H9 (cell line): ENCODE measurements around the gene MAPK6. TPM values are rescaled to one million over a fixed set of nuclear protein-coding genes. Genes with fewer than 3 reads are reported as not detected.

Experiments
- DNase-seq: peaks from one replicate; pipeline ENCODE4 v3.0.0-alpha.2; 2017
- H2AFZ ChIP-seq: one replicate; pipeline ENCODE4 v1.6.1; 2013; ENCODE audit warnings: mild to moderate bottlenecking, low read length, control low read depth, moderate library complexity
- H2AK5ac ChIP-seq: 2 replicates; pipeline ENCODE4 v1.6.1; 2013; ENCODE audit warnings: low read length, control low read depth, mixed read lengths; ENCODE audit not compliant: insufficient read length
- H2BK120ac ChIP-seq: one replicate; pipeline ENCODE4 v1.6.1; 2013; ENCODE audit warnings: low read depth, mild to moderate bottlenecking, low read length, control low read depth, inconsistent platforms; ENCODE audit not compliant: poor library complexity, severe bottlenecking
- H2BK12ac ChIP-seq: 2 replicates; pipeline ENCODE4 v1.6.1; 2013; ENCODE audit warnings: low read length, control low read depth, mixed read lengths, low read depth; ENCODE audit not compliant: insufficient read length
- H2BK15ac ChIP-seq: 2 replicates; pipeline ENCODE4 v1.6.1; 2013; ENCODE audit warnings: low read depth, low read length, control low read depth
- H2BK20ac ChIP-seq: one replicate; pipeline ENCODE4 v1.6.1; 2013; ENCODE audit warnings: low read depth, mild to moderate bottlenecking, low read length, control low read depth, inconsistent platforms; ENCODE audit not compliant: poor library complexity, severe bottlenecking
- H2BK5ac ChIP-seq: 2 replicates; pipeline ENCODE4 v1.6.1; 2013; ENCODE audit warnings: low read length, control low read depth, mixed read lengths; ENCODE audit not compliant: insufficient read length
- H3K14ac ChIP-seq: 2 replicates; pipeline ENCODE4 v1.6.1; 2013; ENCODE audit warnings: low read length, control low read depth; ENCODE audit not compliant: insufficient read depth
- H3K18ac ChIP-seq: 2 replicates; pipeline ENCODE4 v1.6.1; 2013; ENCODE audit warnings: low read depth, mild to moderate bottlenecking, mixed read lengths, low read length, control low read depth; ENCODE audit not compliant: insufficient read length
- H3K23ac ChIP-seq: 2 replicates; pipeline ENCODE4 v1.6.1; 2013; ENCODE audit warnings: low read length, control low read depth, mixed read lengths, low read depth; ENCODE audit not compliant: insufficient read length
- H3K23me2 ChIP-seq: 2 replicates; pipeline ENCODE4 v1.6.1; 2013; ENCODE audit warnings: low read depth, mild to moderate bottlenecking, mixed read lengths, low read length, control low read depth; ENCODE audit not compliant: insufficient read length, poor library complexity, severe bottlenecking
- H3K27ac ChIP-seq: 2 replicates; pipeline ENCODE4 v1.5.1; 2013; ENCODE audit warnings: low read length, control low read depth, mixed read lengths, low read depth; ENCODE audit not compliant: insufficient read length
- H3K27me3 ChIP-seq: 2 replicates; pipeline ENCODE4 v1.6.1; 2013; ENCODE audit warnings: low read length, control low read depth, inconsistent platforms; ENCODE audit not compliant: insufficient read depth
- H3K4ac ChIP-seq: 2 replicates; pipeline ENCODE4 v1.6.1; 2013; ENCODE audit warnings: low read depth, mild to moderate bottlenecking, control low read depth, inconsistent platforms, low read length, moderate library complexity
- H3K4me1 ChIP-seq: 2 replicates; pipeline ENCODE4 v1.6.1; 2013; ENCODE audit warnings: low read length, control low read depth, inconsistent platforms; ENCODE audit not compliant: insufficient read depth
- H3K4me2 ChIP-seq: 2 replicates; pipeline ENCODE4 v1.6.1; 2013; ENCODE audit warnings: low read length, control low read depth, mixed read lengths; ENCODE audit not compliant: insufficient read length, insufficient read depth
- H3K56ac ChIP-seq: 2 replicates; pipeline ENCODE4 v1.6.1; 2013; ENCODE audit warnings: low read depth, mild to moderate bottlenecking, mixed read lengths, low read length, control low read depth; ENCODE audit not compliant: insufficient read length
- H3K79me1 ChIP-seq: 2 replicates; pipeline ENCODE4 v1.6.1; 2013; ENCODE audit warnings: low read depth, mild to moderate bottlenecking, moderate library complexity, low read length, control low read depth, inconsistent platforms; ENCODE audit not compliant: insufficient read depth, poor library complexity, severe bottlenecking
- H3K79me2 ChIP-seq: 2 replicates; pipeline ENCODE4 v1.6.1; 2013; ENCODE audit warnings: low read length, control low read depth, inconsistent platforms; ENCODE audit not compliant: insufficient read depth
- H3K9ac ChIP-seq: 2 replicates; pipeline ENCODE4 v1.6.1; 2013; ENCODE audit warnings: low read length, control low read depth, mixed read lengths; ENCODE audit not compliant: insufficient read length; ENCODE audit errors: extremely low read depth
- H3K9me3 ChIP-seq: one replicate; pipeline ENCODE4 v1.6.1; 2013; ENCODE audit warnings: low read depth, low read length, inconsistent platforms; ENCODE audit not compliant: control insufficient read depth
- H3T11ph ChIP-seq: one replicate; pipeline ENCODE4 v1.6.1; 2013; ENCODE audit warnings: mild to moderate bottlenecking, low read length, control low read depth, inconsistent platforms
- H4K20me1 ChIP-seq: one replicate; pipeline ENCODE4 v1.6.1; 2013; ENCODE audit not compliant: control insufficient read depth, insufficient read length, insufficient read depth
- H4K5ac ChIP-seq: 2 replicates; pipeline ENCODE4 v1.6.1; 2013; ENCODE audit warnings: low read depth, mild to moderate bottlenecking, mixed read lengths, low read length, control low read depth; ENCODE audit not compliant: insufficient read length
- H4K8ac ChIP-seq: replicated peaks from 2 replicates; pipeline ENCODE4 v1.6.1; 2013; ENCODE audit warnings: low read length, control low read depth, mixed read lengths, low read depth; ENCODE audit not compliant: insufficient read length
- H4K91ac ChIP-seq: 2 replicates; pipeline ENCODE4 v1.6.1; 2013; ENCODE audit warnings: low read depth, mild to moderate bottlenecking, moderate library complexity, mixed read lengths, low read length, control low read depth; ENCODE audit not compliant: insufficient read length
- H3K27ac Mint-ChIP-seq, 3 experiments: 2 replicates in 2 of 3; 3 replicates in 1 of 3; pipeline ENCODE4 v1.8.0; 2020 to 2021; ENCODE audit warnings: mixed read lengths in 3 of 3, mild to moderate bottlenecking in 1 of 3, moderate library complexity in 1 of 3
- H3K27me3 Mint-ChIP-seq: 2 replicates; pipeline ENCODE4 v1.8.0; 2021; ENCODE audit warnings: low read depth, mild to moderate bottlenecking, moderate library complexity, mixed read lengths
- H3K36me3 Mint-ChIP-seq, 3 experiments: 2 replicates in 2 of 3; 3 replicates in 1 of 3; pipeline ENCODE4 v1.8.0; 2020 to 2021; ENCODE audit warnings: low read depth in 3 of 3, mixed read lengths in 3 of 3; ENCODE audit not compliant: insufficient read depth in 1 of 3
- H3K4me1 Mint-ChIP-seq, 2 experiments: 2 replicates each; pipeline ENCODE4 v1.8.0; 2020; ENCODE audit warnings: mixed read lengths in 2 of 2
- H3K4me3 Mint-ChIP-seq, 2 experiments: 2 replicates in 1 of 2; 3 replicates in 1 of 2; pipeline ENCODE4 v1.8.0; 2020 to 2021; ENCODE audit warnings: mild to moderate bottlenecking in 2 of 2, mixed read lengths in 2 of 2, moderate library complexity in 1 of 2
- H3K9me3 Mint-ChIP-seq, 2 experiments: 2 replicates in 1 of 2; 3 replicates in 1 of 2; pipeline ENCODE4 v1.8.0; 2020; ENCODE audit warnings: mild to moderate bottlenecking in 2 of 2, mixed read lengths in 2 of 2, moderate library complexity in 1 of 2
- WGBS: extraction: QIAGEN DNeasy Blood & Tissue Kit; methylation state at CpG from one replicate; pipeline ENCODE4 v1.1.7; 2013; ENCODE audit warnings: missing lambda C conversion rate, low lambda C conversion rate, mixed read lengths; ENCODE audit not compliant: insufficient read length; ENCODE audit errors: extremely low coverage; 5-methylcytosine and 5-hydroxymethylcytosine counted together
- total RNA-seq: library from RNA; stranded (reverse); gene quantifications from 2 replicates; pipeline ENCODE4 v1.2.1, GENCODE V29; 2021
- TF ChIP-seq, protein P1 (sequence below): fragments of 200-600 bp; sonication (generic); conservative IDR thresholded peaks from 3 replicates; pipeline ENCODE4 v1.8.0; 2021; ENCODE audit warnings: antibody characterized with exemption, mild to moderate bottlenecking

MAPK6 gene
- total RNA-seq, 1 experiment from 2014 or later: 88.6 TPM

DNA sequence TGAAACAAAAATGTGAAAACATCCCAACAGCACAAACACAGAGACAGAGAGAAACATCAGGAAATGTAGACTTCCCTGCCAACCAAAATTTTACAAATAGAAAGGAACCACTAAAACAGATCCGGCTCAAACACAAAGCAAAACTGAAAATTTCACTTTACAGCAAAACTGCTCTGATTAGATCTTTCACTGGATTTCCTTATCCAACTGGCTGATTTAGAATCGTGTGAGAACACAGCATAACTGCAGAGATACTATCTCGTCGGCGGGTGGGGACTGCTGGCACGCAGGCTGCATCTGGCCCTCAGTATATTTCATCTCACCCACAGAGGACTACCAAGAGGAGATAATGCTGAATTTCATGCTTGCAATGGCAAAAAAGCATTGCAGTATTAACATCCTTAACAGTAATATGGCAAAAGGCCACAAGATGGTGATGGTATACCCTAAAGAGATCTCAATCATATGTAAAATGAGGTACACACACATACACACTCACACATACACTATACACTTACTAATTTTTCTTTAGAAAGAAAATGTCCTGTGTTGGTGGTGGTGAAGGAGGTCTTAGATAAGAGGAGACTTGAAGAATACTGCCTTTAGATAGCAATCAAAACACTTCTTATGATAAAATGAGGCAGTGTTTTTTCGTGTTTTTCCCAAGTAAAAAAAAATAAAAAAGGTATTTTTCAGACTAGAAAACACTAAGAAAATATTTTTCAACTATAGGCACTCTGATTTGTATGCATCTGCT is 36.8 kb upstream of the MAPK6 start:
- H3K4me1 Mint-ChIP-seq: peaks cover 0 to 4% of the 10 kb centered on the region in 2 experiments; a peak in 2 of 4 replicates
- Histone ChIP-seq H4K5ac (no peak overlapping the region), H3K4ac (no peak overlapping the region), H2AK5ac (no peak overlapping the region), H3K23ac (no peak overlapping the region), H3K4me1 (no peaks in the 10 kb centered on the region), H4K8ac (no peak overlapping the region), H2BK5ac (no peak overlapping the region), H3K79me2 (no peaks in the 10 kb centered on the region), H4K20me1 (no peaks in the 10 kb centered on the region), H3K79me1 (no peaks in the 10 kb centered on the region), H4K91ac (no peak overlapping the region), H3K9ac (no peak overlapping the region), H3K23me2 (no peaks in the 10 kb centered on the region), H2BK12ac (no peak overlapping the region), H3K18ac (no peak overlapping the region), H3K27ac (no peak overlapping the region), H2BK120ac (no peak overlapping the region), H2BK20ac (no peak overlapping the region), H3T11ph (no peak overlapping the region), H3K56ac (no peak overlapping the region), H2BK15ac (no peak overlapping the region), H3K4me2 (no peak overlapping the region), H3K27me3 (no peaks in the 10 kb centered on the region), H2AFZ (no peak overlapping the region), H3K14ac (no peak overlapping the region), H3K9me3 (no peaks in the 10 kb centered on the region)
- H3K36me3 Mint-ChIP-seq: no peaks in the 10 kb centered on the region
- TF ChIP-seq, protein P1, sequence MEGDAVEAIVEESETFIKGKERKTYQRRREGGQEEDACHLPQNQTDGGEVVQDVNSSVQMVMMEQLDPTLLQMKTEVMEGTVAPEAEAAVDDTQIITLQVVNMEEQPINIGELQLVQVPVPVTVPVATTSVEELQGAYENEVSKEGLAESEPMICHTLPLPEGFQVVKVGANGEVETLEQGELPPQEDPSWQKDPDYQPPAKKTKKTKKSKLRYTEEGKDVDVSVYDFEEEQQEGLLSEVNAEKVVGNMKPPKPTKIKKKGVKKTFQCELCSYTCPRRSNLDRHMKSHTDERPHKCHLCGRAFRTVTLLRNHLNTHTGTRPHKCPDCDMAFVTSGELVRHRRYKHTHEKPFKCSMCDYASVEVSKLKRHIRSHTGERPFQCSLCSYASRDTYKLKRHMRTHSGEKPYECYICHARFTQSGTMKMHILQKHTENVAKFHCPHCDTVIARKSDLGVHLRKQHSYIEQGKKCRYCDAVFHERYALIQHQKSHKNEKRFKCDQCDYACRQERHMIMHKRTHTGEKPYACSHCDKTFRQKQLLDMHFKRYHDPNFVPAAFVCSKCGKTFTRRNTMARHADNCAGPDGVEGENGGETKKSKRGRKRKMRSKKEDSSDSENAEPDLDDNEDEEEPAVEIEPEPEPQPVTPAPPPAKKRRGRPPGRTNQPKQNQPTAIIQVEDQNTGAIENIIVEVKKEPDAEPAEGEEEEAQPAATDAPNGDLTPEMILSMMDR: peak; percentile 58
- peak overlapping the region in 1 of 3 experiments; percentile 3; a peak in 3 of 7 replicates for H3K27ac Mint-ChIP-seq
- no peak overlapping the region for H3K4me3 Mint-ChIP-seq
- H3K27me3 Mint-ChIP-seq: no peaks in the 10 kb centered on the region
- H3K9me3 Mint-ChIP-seq: no peaks in the 10 kb centered on the region
- DNase-seq: no peak
- WGBS: no CpG with 5 or more reads among the region's 7 CpGs
